ENCODE data around the gene RASAL1.

GRCh38 chr12:113071135-113072112 is 64.1 kb downstream of the RASAL1 start:
- TF ChIP-seq POLR2A (IDR thresholded peaks at IDR 0.05; ENCODE audit: extremely low read depth, insufficient read length) (no peak), MYC (IDR thresholded peaks at IDR 0.05; ENCODE audit: low read depth, low read length) (no peak), MAX (IDR thresholded peaks at IDR 0.05; ENCODE audit: low read depth, low read length) (no peak)
- TF ChIP-seq, protein P1, sequence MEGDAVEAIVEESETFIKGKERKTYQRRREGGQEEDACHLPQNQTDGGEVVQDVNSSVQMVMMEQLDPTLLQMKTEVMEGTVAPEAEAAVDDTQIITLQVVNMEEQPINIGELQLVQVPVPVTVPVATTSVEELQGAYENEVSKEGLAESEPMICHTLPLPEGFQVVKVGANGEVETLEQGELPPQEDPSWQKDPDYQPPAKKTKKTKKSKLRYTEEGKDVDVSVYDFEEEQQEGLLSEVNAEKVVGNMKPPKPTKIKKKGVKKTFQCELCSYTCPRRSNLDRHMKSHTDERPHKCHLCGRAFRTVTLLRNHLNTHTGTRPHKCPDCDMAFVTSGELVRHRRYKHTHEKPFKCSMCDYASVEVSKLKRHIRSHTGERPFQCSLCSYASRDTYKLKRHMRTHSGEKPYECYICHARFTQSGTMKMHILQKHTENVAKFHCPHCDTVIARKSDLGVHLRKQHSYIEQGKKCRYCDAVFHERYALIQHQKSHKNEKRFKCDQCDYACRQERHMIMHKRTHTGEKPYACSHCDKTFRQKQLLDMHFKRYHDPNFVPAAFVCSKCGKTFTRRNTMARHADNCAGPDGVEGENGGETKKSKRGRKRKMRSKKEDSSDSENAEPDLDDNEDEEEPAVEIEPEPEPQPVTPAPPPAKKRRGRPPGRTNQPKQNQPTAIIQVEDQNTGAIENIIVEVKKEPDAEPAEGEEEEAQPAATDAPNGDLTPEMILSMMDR (IDR thresholded peaks at IDR 0.05; ENCODE audit: low read depth, low read length): no peak
